Lower lobe of right lung (tissue), 2 donors: ENCODE measurements around the gene SCAI. TPM values are rescaled to one million over a fixed set of nuclear protein-coding genes. Genes with fewer than 3 reads are reported as not detected.
A peak's percentile ranks its signal among the peaks of the same experiment; 100 is the strongest.
"Not testable (repeated sequence)": the region's sequence is repeated elsewhere in the genome, so short reads cannot be mapped to it uniquely, and the experiment has no call there.

Experiments
- ATAC-seq, 2 donors: fragments of 200-7000 bp; cut with Tn5 transposase; one replicate each; pipeline ENCODE4 v1.9.1; 2020 to 2022; ENCODE audit warnings: mild to moderate bottlenecking in 2 of 2, moderate library complexity in 2 of 2
- DNase-seq: peaks from one replicate; pipeline ENCODE4 v3.0.0-alpha.2; 2020
- H3K27ac ChIP-seq: fragments of 200-600 bp; one replicate; pipeline ENCODE4 v1.8.0; 2022
- H3K27me3 ChIP-seq: fragments of 200-600 bp; one replicate; pipeline ENCODE4 v1.8.0; 2022; ENCODE audit warnings: low read depth
- H3K36me3 ChIP-seq: fragments of 200-600 bp; one replicate; pipeline ENCODE4 v1.8.0; 2022; ENCODE audit warnings: mild to moderate bottlenecking
- H3K4me1 ChIP-seq: fragments of 200-600 bp; one replicate; pipeline ENCODE4 v1.8.0; 2022
- H3K4me3 ChIP-seq: fragments of 200-600 bp; one replicate; pipeline ENCODE4 v1.8.0; 2022; ENCODE audit warnings: mild to moderate bottlenecking
- H3K9me3 ChIP-seq: fragments of 200-600 bp; one replicate; pipeline ENCODE4 v1.8.0; 2022
- intact Hi-C: fragments of 100-400 bp; cut with DNase I; formaldehyde crosslinking; loops from one replicate; pipeline ENCODE4 v1.11.0; 2022
- total RNA-seq: library from RNA; stranded (reverse); fragmentation: NEBNext Ultra II Directional; extraction: Animal tissue kit (Norgen Biotek cat#: 25700); gene quantifications from one replicate; pipeline ENCODE4 v1.2.1, GENCODE V29; 2021
- TF ChIP-seq, protein P1 (sequence below): fragments of 200-600 bp; IDR thresholded peaks from one replicate; pipeline ENCODE4 v1.8.0; 2022; ENCODE audit warnings: antibody characterized with exemption, mild to moderate bottlenecking
- donor health status: DM: no; HTN: yes; CAD: no; lungs with severe emphysema.

SCAI gene
- total RNA-seq, 1 donor from 2014 or later: 22.3 TPM

DNA sequence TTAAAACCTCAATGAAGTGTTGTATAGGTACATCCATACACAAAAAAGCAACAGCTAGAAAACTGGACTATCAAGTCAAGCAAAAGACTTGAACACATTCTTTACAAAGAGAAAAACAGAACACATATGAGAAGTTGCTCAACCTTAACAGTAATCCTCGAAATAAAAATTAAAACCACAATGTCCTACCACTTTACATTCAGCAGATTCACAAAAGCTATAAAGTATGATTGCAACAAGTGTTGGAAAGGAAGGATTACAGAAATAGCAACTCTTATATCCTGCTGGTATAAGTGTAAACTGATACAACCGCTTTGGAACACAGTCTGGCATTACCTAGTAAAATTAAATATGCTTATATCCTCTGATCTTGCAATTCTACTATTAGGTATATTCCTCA is 173.9 kb downstream of the SCAI start:
- no peaks in the 10 kb centered on the region for H3K4me1 ChIP-seq
- intact Hi-C loops: no loop called here
- H3K27me3 ChIP-seq: no peaks in the 10 kb centered on the region
- H3K27ac ChIP-seq: no peak overlapping the region
- DNase-seq: no peak
- no peak for ATAC-seq
- no peak overlapping the region for H3K4me3 ChIP-seq
- TF ChIP-seq, protein P1, sequence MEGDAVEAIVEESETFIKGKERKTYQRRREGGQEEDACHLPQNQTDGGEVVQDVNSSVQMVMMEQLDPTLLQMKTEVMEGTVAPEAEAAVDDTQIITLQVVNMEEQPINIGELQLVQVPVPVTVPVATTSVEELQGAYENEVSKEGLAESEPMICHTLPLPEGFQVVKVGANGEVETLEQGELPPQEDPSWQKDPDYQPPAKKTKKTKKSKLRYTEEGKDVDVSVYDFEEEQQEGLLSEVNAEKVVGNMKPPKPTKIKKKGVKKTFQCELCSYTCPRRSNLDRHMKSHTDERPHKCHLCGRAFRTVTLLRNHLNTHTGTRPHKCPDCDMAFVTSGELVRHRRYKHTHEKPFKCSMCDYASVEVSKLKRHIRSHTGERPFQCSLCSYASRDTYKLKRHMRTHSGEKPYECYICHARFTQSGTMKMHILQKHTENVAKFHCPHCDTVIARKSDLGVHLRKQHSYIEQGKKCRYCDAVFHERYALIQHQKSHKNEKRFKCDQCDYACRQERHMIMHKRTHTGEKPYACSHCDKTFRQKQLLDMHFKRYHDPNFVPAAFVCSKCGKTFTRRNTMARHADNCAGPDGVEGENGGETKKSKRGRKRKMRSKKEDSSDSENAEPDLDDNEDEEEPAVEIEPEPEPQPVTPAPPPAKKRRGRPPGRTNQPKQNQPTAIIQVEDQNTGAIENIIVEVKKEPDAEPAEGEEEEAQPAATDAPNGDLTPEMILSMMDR: no peak
- no peaks in the 10 kb centered on the region for H3K9me3 ChIP-seq
- H3K36me3 ChIP-seq: peaks cover 44% of the 10 kb centered on the region

DNA sequence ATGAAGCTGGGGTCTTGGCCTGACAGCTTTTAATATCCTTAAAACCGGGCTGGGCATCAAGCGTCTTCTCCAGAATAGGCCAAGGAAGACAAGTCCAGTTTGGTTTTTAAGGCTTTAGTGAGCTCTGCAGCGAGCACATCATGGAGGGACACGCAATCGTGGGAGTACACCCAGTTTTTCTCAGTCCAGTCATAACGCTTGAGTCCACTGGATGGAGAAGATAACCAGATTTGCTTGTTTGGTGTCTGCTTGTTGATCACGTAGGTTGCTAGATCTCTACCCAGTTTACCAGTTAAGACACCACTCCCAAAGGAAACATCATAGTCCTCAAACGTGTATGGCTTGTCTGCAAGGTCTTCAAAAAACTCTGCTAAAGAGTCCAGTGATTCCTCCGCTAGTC is 175.1 kb downstream of the SCAI start:
- intact Hi-C loops: no loop called here
- Histone ChIP-seq H3K36me3 (peaks cover 32% of the 10 kb centered on the region), H3K9me3 (no peaks in the 10 kb centered on the region), H3K4me3 (no peak overlapping the region), H3K4me1 (no peaks in the 10 kb centered on the region), H3K27me3 (no peaks in the 10 kb centered on the region), H3K27ac (no peak overlapping the region)
- DNase-seq (no peak), ATAC-seq (no peak)
- TF ChIP-seq, protein P1: no peak

DNA sequence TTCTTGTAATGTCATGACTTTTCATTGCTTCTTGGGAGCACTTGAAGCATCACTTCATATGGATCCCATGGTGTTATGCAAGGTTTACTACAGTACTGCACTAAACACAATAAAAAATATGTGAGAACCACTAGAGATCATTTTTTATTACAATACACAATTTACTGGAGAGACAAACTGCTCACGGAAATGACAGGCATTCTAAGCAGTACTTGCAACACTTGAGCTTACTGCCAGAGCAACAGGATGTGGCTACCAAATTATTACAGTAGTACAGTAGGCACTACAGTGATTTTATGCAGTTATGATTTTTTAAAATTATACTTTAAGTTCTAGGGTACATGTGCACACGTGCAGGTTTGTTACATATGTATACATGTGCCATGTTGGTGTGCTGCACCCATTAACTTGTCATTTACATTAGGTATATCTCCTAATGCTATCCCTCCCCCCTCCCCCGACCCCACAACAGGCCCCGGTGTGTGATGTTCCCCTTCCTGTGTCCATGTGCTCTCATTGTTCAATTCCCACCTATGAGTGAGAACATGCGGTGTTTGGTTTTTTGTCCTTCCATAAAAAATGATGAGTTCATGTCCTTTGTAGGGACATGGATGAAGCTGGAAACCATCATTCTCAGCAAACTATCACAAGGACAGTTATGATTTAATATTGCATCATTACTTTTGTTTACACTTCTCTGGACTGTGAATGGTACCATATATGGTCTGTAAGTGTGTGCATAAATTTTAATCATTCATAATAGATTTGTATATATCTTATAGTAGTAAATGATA is 177.4 kb downstream of the SCAI start:
- intact Hi-C loops, H3K4me1 ChIP-seq, DNase-seq, H3K4me3 ChIP-seq, H3K27ac ChIP-seq, H3K27me3 ChIP-seq, H3K9me3 ChIP-seq: not testable (repeated sequence)
- H3K36me3 ChIP-seq: peaks cover 24% of the 10 kb centered on the region
- peak in 1 of 2 donors; percentile 43 for ATAC-seq

DNA sequence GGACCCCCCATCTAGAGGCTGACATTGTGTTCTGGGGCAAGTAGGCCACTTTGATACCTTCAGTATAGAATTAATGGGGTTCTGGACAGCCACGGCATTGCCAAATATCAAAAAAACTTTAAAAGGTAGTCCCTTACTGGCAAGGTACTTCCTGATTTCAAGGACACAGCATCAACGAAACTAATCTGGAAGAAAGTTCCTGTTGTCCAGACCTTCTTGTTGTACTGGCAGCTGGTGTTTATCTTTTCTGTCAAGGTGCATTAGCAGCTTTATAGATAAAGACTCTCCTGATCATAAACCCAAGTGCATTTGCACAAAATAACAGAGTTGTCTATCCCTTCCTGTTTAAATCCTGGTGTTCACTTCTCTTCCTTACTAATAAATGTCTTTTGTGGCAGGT is 178.7 kb downstream of the SCAI start:
- TF ChIP-seq, protein P1: no peak
- intact Hi-C loops: no loop called here
- ATAC-seq (no peak), DNase-seq (no peak)
- Histone ChIP-seq H3K36me3 (peaks cover 10% of the 10 kb centered on the region), H3K9me3 (no peaks in the 10 kb centered on the region), H3K4me3 (no peak overlapping the region), H3K27me3 (no peaks in the 10 kb centered on the region), H3K4me1 (no peaks in the 10 kb centered on the region), H3K27ac (no peak overlapping the region)

DNA sequence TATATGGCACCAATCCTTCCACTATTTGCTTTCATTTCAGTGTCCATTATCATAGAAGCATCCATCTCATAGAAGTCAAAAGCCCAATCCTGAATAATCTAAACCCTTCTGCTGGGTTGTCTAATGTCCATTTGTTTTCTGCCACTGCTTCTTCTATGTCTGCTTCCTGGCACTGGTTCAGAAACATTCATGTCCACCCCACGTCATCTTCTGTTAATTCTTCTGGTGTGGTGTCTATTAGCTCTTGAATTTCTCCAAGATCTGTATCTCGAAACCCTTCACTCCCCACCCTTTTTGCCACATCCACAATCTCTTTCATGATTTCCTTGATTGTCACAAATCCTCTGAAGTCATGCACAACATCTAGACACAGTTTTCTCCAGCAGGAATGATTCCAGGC is 179.3 kb downstream of the SCAI start:
- Histone ChIP-seq H3K4me1 (no peaks in the 10 kb centered on the region), H3K9me3 (no peaks in the 10 kb centered on the region), H3K27me3 (no peaks in the 10 kb centered on the region), H3K36me3 (peaks cover 8% of the 10 kb centered on the region), H3K4me3 (no peak overlapping the region), H3K27ac (no peak overlapping the region)
- ATAC-seq (no peak), DNase-seq (no peak)
- intact Hi-C loops: no loop called here
- TF ChIP-seq, protein P1: no peak

DNA sequence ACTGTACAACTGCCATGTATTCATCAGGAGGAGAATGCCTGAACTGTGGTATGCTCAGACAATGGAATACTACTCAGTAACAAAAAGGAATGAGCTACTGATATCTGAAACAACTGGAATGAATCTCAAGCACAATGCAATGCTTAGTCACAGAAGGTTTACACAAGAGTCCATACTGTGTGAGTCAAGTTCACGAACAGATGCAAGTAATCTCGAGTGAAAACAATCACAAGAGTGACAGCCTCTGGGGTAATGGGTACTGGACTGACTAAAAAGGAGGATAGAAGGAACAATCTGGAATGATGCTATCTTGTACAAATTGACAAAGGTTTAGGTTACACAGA is 182.9 kb downstream of the SCAI start:
- Histone ChIP-seq H3K9me3 (no peaks in the 10 kb centered on the region), H3K4me1 (no peaks in the 10 kb centered on the region), H3K36me3 (no peaks in the 10 kb centered on the region), H3K27ac (no peak overlapping the region), H3K27me3 (no peaks in the 10 kb centered on the region), H3K4me3 (no peak overlapping the region)
- TF ChIP-seq, protein P1: no peak
- DNase-seq (no peak), ATAC-seq (no peak)
- intact Hi-C loops: no loop called here

DNA sequence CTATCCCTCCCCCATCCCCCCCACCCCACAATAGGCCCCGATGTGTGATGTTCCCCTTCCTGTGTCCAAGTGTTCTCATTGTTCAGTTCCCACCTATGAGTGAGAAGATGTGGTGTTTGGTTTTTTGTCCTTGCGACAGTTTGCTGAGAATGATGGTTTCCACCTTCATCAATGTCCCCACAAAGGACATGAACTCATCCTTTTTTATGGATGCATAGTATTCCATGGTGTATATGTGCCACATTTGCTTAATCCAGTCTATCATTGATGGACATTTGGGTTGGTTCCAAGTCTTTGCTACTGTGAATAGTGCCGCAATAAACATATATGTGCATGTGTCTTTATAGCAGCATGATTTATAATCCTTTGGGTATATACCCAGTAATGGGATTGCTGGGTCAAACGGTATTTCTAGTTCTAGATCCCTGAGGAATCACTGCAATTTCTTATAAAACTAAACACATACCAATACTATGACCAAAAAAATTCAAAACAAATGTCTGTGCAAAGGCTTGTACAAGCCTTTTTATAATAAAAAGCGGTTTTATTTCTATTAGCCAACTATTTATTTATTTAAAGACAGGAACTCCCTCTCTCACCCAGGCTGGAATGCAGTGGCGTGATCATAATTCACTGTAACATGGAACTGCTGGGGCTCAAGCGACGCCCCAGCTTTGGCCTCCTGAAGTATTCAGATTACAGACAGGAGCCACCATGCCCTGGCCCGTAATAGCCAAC is 183.5 kb downstream of the SCAI start:
- intact Hi-C loops, H3K27me3 ChIP-seq, H3K4me1 ChIP-seq, ATAC-seq, H3K9me3 ChIP-seq, DNase-seq, H3K36me3 ChIP-seq, H3K4me3 ChIP-seq, H3K27ac ChIP-seq: not testable (repeated sequence)
